SK-N-SH treated with all-trans-retinoic acid at 6 μM for 48 hours (cell line): ENCODE data around the gene CRTAP.

Experiments used
- ARNTL ChIP-seq: fragments of 450-650 bp; formaldehyde crosslinking; IDR thresholded peaks from 2 replicates; pipeline ENCODE4 v1.5.0; 2020; ENCODE audit warnings: low read depth, mild to moderate bottlenecking, moderate library complexity, borderline replicate concordance
- BACH2 ChIP-seq: fragments of 250-450 bp; sonication (Bioruptor Pico); IDR thresholded peaks from 2 replicates; pipeline ENCODE4 v1.9.0; 2021; ENCODE audit warnings: mild to moderate bottlenecking, borderline replicate concordance
- CREB5 ChIP-seq: fragments of 250-450 bp; sonication (Bioruptor Pico); IDR thresholded peaks from 2 replicates; pipeline ENCODE4 v1.5.1; 2020; ENCODE audit warnings: low read depth, mild to moderate bottlenecking, moderate library complexity
- CSDC2 ChIP-seq: fragments of 250-450 bp; sonication (Bioruptor Pico); IDR thresholded peaks from 2 replicates; pipeline ENCODE4 v1.5.0; 2020; ENCODE audit warnings: mild to moderate bottlenecking, moderate library complexity
- ESRRG ChIP-seq: fragments of 250-450 bp; sonication (Bioruptor Pico); IDR thresholded peaks from 2 replicates; pipeline ENCODE4 v1.6.1; 2021; ENCODE audit warnings: mild to moderate bottlenecking
- GLIS3 ChIP-seq: fragments of 250-450 bp; sonication (Bioruptor Pico); IDR thresholded peaks from 2 replicates; pipeline ENCODE4 v1.5.0; 2020; ENCODE audit warnings: mild to moderate bottlenecking, moderate library complexity
- ISL1 ChIP-seq: fragments of 250-450 bp; sonication (Bioruptor Pico); IDR thresholded peaks from 2 replicates; pipeline ENCODE4 v2.1.2; 2022; ENCODE audit warnings: mild to moderate bottlenecking, moderate library complexity
- OSR1 ChIP-seq: fragments of 250-450 bp; sonication (Bioruptor Pico); IDR thresholded peaks from 2 replicates; pipeline ENCODE4 v1.8.0; 2022; ENCODE audit warnings: moderate library complexity, mild to moderate bottlenecking, inconsistent platforms
- PATZ1 ChIP-seq: fragments of 250-450 bp; sonication (Bioruptor Pico); IDR thresholded peaks from 2 replicates; pipeline ENCODE4 v1.8.0; 2020; ENCODE audit warnings: mild to moderate bottlenecking, moderate library complexity, borderline replicate concordance
- POU6F1 ChIP-seq: fragments of 250-450 bp; sonication (Bioruptor Pico); IDR thresholded peaks from 2 replicates; pipeline ENCODE4 v1.8.0; 2021; ENCODE audit warnings: low read depth, mild to moderate bottlenecking, moderate library complexity, borderline replicate concordance
- TOX ChIP-seq: fragments of 250-450 bp; sonication (Bioruptor Pico); IDR thresholded peaks from 2 replicates; pipeline ENCODE4 v1.8.0; 2021; ENCODE audit warnings: mild to moderate bottlenecking, moderate library complexity, borderline replicate concordance
- ZFP30 ChIP-seq: fragments of 450-650 bp; formaldehyde crosslinking; IDR thresholded peaks from 2 replicates; pipeline ENCODE4 v1.5.0; 2022; ENCODE audit warnings: mild to moderate bottlenecking, moderate library complexity
- ZNF70 ChIP-seq: fragments of 450-650 bp; formaldehyde crosslinking; IDR thresholded peaks from 2 replicates; pipeline ENCODE4 v1.5.0; 2020; ENCODE audit warnings: mild to moderate bottlenecking, moderate library complexity

- TF ChIP-seq TOX (CRISPR knock-in tag): no peak
- no peak for TF ChIP-seq PATZ1 (CRISPR knock-in tag)
- no peak for TF ChIP-seq CSDC2 (CRISPR knock-in tag)
- TF ChIP-seq ESRRG (CRISPR knock-in tag): no peak
- TF ChIP-seq ZFP30 (CRISPR knock-in tag): no peak
- no peak for TF ChIP-seq ZNF70 (CRISPR knock-in tag)
- no peak for TF ChIP-seq CREB5 (CRISPR knock-in tag)
- no peak for TF ChIP-seq GLIS3 (CRISPR knock-in tag)
- TF ChIP-seq BACH2: no peak
- no peak for TF ChIP-seq ISL1 (CRISPR knock-in tag)
- TF ChIP-seq ARNTL: no peak
- no peak for TF ChIP-seq OSR1 (CRISPR knock-in tag)
- no peak for TF ChIP-seq POU6F1 (CRISPR knock-in tag)
Measured at GRCh38 chr3:33134026-33134625, 20.3 kb downstream of the CRTAP start.
